Measurements from ENCODE around the gene DYRK1A. TPM values are rescaled to one million over a fixed set of nuclear protein-coding genes. Genes with fewer than 3 reads are reported as not detected.
"Not testable (repeated sequence)": the region's sequence is repeated elsewhere in the genome, so short reads cannot be mapped to it uniquely, and the experiment has no call there.

The DYRK1A gene
- total RNA-seq, 1 donor from 2014 or later, result 72.9 TPM

DNA sequence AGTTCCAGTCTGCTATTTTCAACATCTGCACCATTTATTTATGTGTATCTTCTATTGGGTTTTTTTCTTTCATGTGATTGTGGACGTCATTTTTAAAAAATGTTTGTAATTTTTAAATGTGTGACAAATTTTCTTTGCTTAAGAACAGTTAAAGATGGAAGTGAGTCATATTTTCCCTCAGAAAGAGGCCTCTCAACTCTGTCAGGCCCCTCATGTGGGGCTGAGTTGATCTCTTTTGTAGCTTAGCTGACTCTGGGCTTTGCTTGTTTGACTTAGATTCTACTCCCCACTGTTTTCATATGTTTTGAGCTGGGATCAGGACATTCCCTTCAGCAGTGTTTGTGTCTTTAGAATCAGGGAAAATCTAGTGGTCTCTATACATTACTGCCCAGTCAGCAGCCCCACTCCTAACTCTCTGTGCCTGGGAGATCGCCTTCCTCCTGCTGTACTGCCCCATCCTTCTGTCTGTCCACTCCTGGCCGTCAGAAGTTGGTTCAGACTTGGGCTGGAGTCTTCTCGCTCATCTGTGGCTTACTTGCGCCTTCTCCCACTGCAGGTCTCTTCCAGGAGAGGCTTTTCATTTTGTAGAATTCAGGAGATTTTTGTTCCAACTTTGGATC, 137.4 kb downstream of the DYRK1A start:
- DNase-seq (ENCODE audit: low spot score), result no peak
- intact Hi-C loops (cut with DNase I), result no loop called here

- intact Hi-C loops (cut with DNase I), result no loop called here
- no peak for DNase-seq (ENCODE audit: low spot score)
Observed at GRCh38 chr21:37505963-37506362, 139.4 kb downstream of the DYRK1A start.

- DNase-seq (ENCODE audit: low spot score), result no peak
Observed at GRCh38 chr21:37507716-37508115, 141.1 kb downstream of the DYRK1A start.

GRCh38 chr21:37508341-37508740, 141.8 kb downstream of the DYRK1A start:
- intact Hi-C loops (cut with DNase I), result no loop called here
- no peak for DNase-seq (ENCODE audit: low spot score)

More at GRCh38 chr21:37507716-37508115, 141.1 kb downstream of the DYRK1A start:
- intact Hi-C loops (cut with DNase I), result no loop called here

- no peak for DNase-seq (ENCODE audit: low spot score)
- intact Hi-C loops (cut with DNase I), result no loop called here
Observed at GRCh38 chr21:37509802-37510393, 143.3 kb downstream of the DYRK1A start.

DNA sequence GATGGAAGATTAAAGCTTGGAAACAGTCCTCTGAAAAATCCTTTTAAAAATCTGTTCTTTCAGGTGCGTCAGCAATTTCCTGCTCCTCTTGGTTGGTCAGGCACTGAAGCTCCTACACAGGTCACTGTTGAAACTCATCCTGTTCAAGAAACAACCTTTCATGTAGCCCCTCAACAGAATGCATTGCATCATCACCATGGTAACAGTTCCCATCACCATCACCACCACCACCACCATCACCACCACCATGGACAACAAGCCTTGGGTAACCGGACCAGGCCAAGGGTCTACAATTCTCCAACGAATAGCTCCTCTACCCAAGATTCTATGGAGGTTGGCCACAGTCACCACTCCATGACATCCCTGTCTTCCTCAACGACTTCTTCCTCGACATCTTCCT, 145.3 kb downstream of the DYRK1A start:
- intact Hi-C loops (cut with DNase I), result no loop called here
- no peak for DNase-seq (ENCODE audit: low spot score)

DNA sequence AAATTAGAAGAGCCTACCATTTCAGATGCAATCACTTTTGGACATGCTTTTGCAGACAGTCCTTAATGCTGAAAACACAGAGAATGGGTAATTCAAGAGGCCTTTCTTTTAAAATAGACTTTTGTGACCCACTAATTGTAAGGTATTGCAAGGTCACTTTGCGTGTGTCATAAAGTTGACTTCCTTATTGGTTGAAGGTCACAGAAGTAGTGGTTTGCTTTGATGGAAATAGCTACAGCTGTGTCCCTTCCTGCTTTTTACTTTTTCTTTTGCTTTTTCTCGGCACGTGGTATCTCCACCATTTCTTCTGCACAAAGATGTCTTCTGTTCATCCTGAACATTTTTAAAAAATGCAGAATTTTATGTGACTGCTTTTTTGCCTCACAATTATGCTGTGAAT, 146.8 kb downstream of the DYRK1A start:
- DNase-seq (ENCODE audit: low spot score), result no peak

GRCh38 chr21:37514038-37514667, 147.6 kb downstream of the DYRK1A start:
- intact Hi-C loops (cut with DNase I), result no loop called here
- no peak for DNase-seq (ENCODE audit: low spot score)

More for the DNA sequence above, 146.8 kb downstream of the DYRK1A start:
- intact Hi-C loops (cut with DNase I), result no loop called here

DNA sequence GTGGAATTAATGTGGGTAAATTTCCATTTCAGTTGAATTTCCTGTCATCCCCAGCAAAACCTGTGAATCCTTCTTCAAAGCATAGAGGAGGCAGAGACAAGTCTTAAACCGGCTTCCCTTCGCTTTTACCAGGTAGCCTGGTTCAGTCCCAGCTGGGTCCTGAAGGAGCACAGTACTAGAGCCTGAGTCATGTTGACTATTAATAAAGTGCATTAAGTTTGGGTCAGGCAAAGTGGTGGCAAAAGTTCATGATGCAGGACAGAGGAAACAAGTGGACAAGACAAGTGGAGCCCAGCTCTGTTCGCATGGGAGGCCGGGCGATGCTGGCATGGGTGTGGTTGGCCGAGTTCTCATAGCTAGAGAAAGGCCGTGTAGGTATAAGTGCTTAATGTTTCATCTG, 150.4 kb downstream of the DYRK1A start:
- intact Hi-C loops (cut with DNase I), result no loop called here

GRCh38 chr21:37520801-37521200, 154.2 kb downstream of the DYRK1A start:
- intact Hi-C loops (cut with DNase I), result no loop called here
- DNase-seq (ENCODE audit: low spot score), result no peak

More for the DNA sequence above, 150.4 kb downstream of the DYRK1A start:
- no peak for DNase-seq (ENCODE audit: low spot score)

DNA sequence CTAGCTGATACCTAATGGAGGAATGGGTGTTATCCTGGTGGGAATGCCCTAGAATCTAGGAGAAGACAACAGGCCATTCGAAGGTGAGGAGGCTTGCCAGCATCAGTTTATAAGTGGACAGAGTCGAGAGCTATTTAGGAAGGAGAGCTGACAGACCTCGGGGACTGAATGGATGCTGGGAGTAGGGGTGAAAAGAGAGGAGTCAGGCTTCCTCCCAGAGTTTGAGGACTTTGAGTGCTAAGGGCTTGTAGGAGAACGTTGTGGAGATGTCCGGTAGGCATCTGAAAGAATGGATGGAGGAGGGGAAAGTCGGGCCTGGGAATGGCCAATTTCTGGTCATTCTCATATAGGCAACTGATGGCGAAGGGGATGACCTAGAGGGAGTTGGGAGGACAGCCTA, 155.1 kb downstream of the DYRK1A start:
- intact Hi-C loops (cut with DNase I), result no loop called here
- no peak for DNase-seq (ENCODE audit: low spot score)

- no peak for DNase-seq (ENCODE audit: low spot score)
- intact Hi-C loops (cut with DNase I), result no loop called here
Observed at GRCh38 chr21:37522641-37523295, 156.2 kb downstream of the DYRK1A start.

GRCh38 chr21:37524944-37525343, 158.4 kb downstream of the DYRK1A start:
- DNase-seq (ENCODE audit: low spot score); intact Hi-C loops (cut with DNase I): not testable (repeated sequence)

DNA sequence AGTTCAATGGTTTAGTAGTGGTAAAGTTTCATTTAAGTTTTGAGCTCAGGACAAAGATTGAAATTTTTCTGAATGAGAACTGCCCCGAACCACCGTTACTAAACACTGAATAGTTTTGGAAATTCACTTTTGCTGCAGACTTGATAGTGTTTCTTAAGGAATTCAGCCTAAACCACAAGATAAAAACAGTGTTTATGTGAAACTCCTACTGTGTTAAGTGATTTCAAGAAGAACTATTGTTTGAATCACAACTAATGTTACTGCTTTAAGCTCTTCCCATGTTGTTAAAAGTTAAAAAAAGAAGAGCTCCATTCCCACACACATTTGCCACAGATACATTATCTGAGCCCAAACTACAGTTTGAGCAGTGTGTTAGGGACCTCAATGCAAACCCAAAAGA, 159.2 kb downstream of the DYRK1A start:
- DNase-seq (ENCODE audit: low spot score), result no peak
- intact Hi-C loops (cut with DNase I), result no loop called here

GRCh38 chr21:37527103-37527502, 160.5 kb downstream of the DYRK1A start:
- no peak for DNase-seq (ENCODE audit: low spot score)
- intact Hi-C loops (cut with DNase I), result no loop called here

DNA sequence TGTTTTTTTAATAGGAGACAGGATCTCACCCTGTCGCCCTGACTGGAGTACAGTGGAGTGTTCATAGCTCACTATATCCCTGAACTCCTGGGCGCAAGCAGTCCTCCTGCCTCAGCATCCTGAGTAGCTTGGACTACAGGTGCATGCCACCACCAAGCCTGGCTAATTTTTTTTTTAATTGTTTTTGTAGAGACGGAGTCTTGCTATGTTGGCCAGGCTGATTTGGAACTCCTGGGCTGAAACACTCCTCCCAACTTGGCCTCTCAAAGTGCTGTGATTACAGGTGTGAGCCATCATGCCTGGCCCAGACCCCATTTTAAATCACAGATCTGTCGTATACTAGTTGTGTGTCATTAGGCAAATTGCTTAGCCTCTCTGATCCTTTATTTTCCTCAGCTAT, 161.1 kb downstream of the DYRK1A start:
- intact Hi-C loops (cut with DNase I), result no loop called here
- no peak for DNase-seq (ENCODE audit: low spot score)

GRCh38 chr21:37528150-37528937, 161.8 kb downstream of the DYRK1A start:
- no peak for DNase-seq (ENCODE audit: low spot score)

DNA sequence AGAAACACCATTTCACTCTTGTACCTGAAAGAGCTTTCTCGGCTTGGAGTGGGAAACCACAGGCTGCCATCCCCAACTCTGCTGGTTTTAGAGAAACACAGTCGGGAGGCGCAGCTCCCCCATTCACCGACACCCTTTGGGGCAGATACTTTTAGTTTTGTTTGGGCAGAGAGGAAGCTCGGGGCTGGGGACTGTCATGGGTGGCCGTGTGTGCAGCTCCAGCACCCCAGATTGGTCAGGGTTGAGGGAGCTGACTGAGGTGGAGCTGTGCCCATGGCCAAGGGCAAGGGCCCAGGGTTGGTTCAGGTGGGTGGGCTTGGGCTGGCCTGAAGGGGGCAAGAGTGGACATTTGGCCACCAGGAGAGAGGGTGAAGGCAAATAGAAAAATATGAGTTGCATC, 163.1 kb downstream of the DYRK1A start:
- intact Hi-C loops (cut with DNase I), result no loop called here
- no peak for DNase-seq (ENCODE audit: low spot score)

More at GRCh38 chr21:37528150-37528937, 161.8 kb downstream of the DYRK1A start:
- intact Hi-C loops (cut with DNase I), result no loop called here

- intact Hi-C loops (cut with DNase I), result no loop called here
- no peak for DNase-seq (ENCODE audit: low spot score)
Observed at GRCh38 chr21:37530901-37531351, 164.4 kb downstream of the DYRK1A start.
